Measurements from ENCODE around the gene RBL2.
"Not testable (repeated sequence)": the region's sequence is repeated elsewhere in the genome, so short reads cannot be mapped to it uniquely, and the experiment has no call there.

GRCh38 chr16:53423968-53424367 lies 10.3 kb upstream of the RBL2 start:
- not testable (repeated sequence) for TF ChIP-seq CTCF (IDR thresholded peaks at IDR 0.05); POLR2A (IDR thresholded peaks at IDR 0.05); POLR2AphosphoS5 (IDR thresholded peaks at IDR 0.05; ENCODE audit: insufficient read depth in 1 of 2, low read depth in 1 of 2)
